Ascending aorta (tissue), 2 donors: ENCODE measurements around the gene RPS14. TPM values are rescaled to one million over a fixed set of nuclear protein-coding genes. Genes with fewer than 3 reads are reported as not detected.
"Not testable (repeated sequence)": the region's sequence is repeated elsewhere in the genome, so short reads cannot be mapped to it uniquely, and the experiment has no call there.

Experiments
- DNase-seq, 2 donors: peaks; one replicate each; pipeline ENCODE4 v3.0.0-alpha.2; 2019; ENCODE audit warnings: low spot score in 2 of 2
- H3K27ac ChIP-seq, 2 donors: fragments of 200-600 bp; sonication (generic); one replicate each; pipeline ENCODE4 v1.5.1; 2016 to 2017; ENCODE audit warnings: mild to moderate bottlenecking in 1 of 2
- H3K27me3 ChIP-seq: fragments of 200-600 bp; sonication (generic); one replicate; pipeline ENCODE4 v1.5.1; 2017
- H3K36me3 ChIP-seq, 2 donors: fragments of 200-600 bp; sonication (generic); one replicate each; pipeline ENCODE4 v1.5.1; 2016
- H3K4me1 ChIP-seq, 2 donors: fragments of 200-600 bp; sonication (generic); one replicate each; pipeline ENCODE4 v1.5.1; 2016 to 2017; ENCODE audit warnings: mild to moderate bottlenecking in 1 of 2
- H3K4me3 ChIP-seq, 2 donors: fragments of 200-600 bp; sonication (generic); one replicate each; pipeline ENCODE4 v1.5.1; 2016 to 2017; ENCODE audit warnings: mild to moderate bottlenecking in 1 of 2
- H3K9me3 ChIP-seq, 2 donors: fragments of 200-600 bp; sonication (generic); one replicate each; pipeline ENCODE4 v1.5.1; 2016
- CTCF ChIP-seq, 3 experiments: fragments of 200-600 bp in 2 of 3; fragments of 450-650 bp in 1 of 3; sonication (generic) in 2 of 3; IDR thresholded peaks; one replicate each; pipeline ENCODE4 v1.5.1; 2016 to 2019; ENCODE audit warnings: antibody characterized with exemption in 3 of 3, mild to moderate bottlenecking in 1 of 3, moderate library complexity in 1 of 3
- intact Hi-C: fragments of 100-400 bp; cut with DNase I; formaldehyde crosslinking; loops from one replicate; pipeline ENCODE4 v1.15.1; 2023
- total RNA-seq: library from RNA; depleted of rRNA; stranded (reverse); fragments of >200 nt; gene quantifications from one replicate; pipeline ENCODE4 v1.1.0, GENCODE V29; 2016

RPS14 gene
- total RNA-seq, 1 donor from 2014 or later, result 1,928 TPM

- Histone ChIP-seq H3K27ac (no peak overlapping the region), H3K4me3 (no peak overlapping the region), H3K27me3 (no peaks in the 10 kb centered on the region), H3K4me1 (no peaks in the 10 kb centered on the region), H3K9me3 (no peaks in the 10 kb centered on the region), H3K36me3 (no peaks in the 10 kb centered on the region)
- TF ChIP-seq CTCF (IDR thresholded peaks at IDR 0.05), result no peak
- intact Hi-C loops, result loop anchor here (5.0 kb wide), 2 partner anchors 33 to 248 kb away; partner anchors contain the start of gene RBM22
- DNase-seq, result no peak
Observed at GRCh38 chr5:150454492-150455229, 5.1 kb upstream of the RPS14 start.

- H3K4me3 ChIP-seq, H3K27ac ChIP-seq, H3K9me3 ChIP-seq, H3K27me3 ChIP-seq, H3K36me3 ChIP-seq, DNase-seq, H3K4me1 ChIP-seq: not testable (repeated sequence)
- intact Hi-C loops, result loop anchor here (5.0 kb wide), 2 partner anchors 33 to 248 kb away; partner anchors contain the start of gene RBM22
Observed at GRCh38 chr5:150454027-150454426, 4.5 kb upstream of the RPS14 start.

GRCh38 chr5:150452914-150453313 lies 3.4 kb upstream of the RPS14 start:
- Histone ChIP-seq H3K27ac (no peak overlapping the region), H3K36me3 (no peaks in the 10 kb centered on the region), H3K9me3 (no peaks in the 10 kb centered on the region), H3K4me3 (no peak overlapping the region), H3K27me3 (no peaks in the 10 kb centered on the region), H3K4me1 (peaks cover 2 to 8% of the 10 kb centered on the region in 2 donors)
- no peak for DNase-seq
- no peak for TF ChIP-seq CTCF (IDR thresholded peaks at IDR 0.05)
- intact Hi-C loops, result loop anchor here (5.0 kb wide), 2 partner anchors 34 to 249 kb away; partner anchors contain the start of gene RBM22

GRCh38 chr5:150451594-150451993 lies 2.1 kb upstream of the RPS14 start:
- intact Hi-C loops, result loop anchor here (5.0 kb wide), 2 partner anchors 36 to 251 kb away; partner anchors contain the start of gene RBM22
- DNase-seq, result no peak
- H3K27ac ChIP-seq, result no peak overlapping the region
- TF ChIP-seq CTCF (IDR thresholded peaks at IDR 0.05), result no peak
- peaks cover 11 to 12% of the 10 kb centered on the region in 2 donors for H3K36me3 ChIP-seq
- H3K9me3 ChIP-seq, result no peaks in the 10 kb centered on the region
- no peak overlapping the region for H3K4me3 ChIP-seq
- peaks cover 4 to 10% of the 10 kb centered on the region in 2 donors for H3K4me1 ChIP-seq
- no peaks in the 10 kb centered on the region for H3K27me3 ChIP-seq

- Histone ChIP-seq H3K9me3 (no peaks in the 10 kb centered on the region), H3K4me1 (peaks cover 4 to 10% of the 10 kb centered on the region in 2 donors), H3K27me3 (no peaks in the 10 kb centered on the region), H3K36me3 (peaks cover 36 to 38% of the 10 kb centered on the region in 2 donors), H3K27ac (peak overlapping the region; percentile 93 to 94), H3K4me3 (peak overlapping the region; percentile 67 to 71)
- intact Hi-C loops, result no loop called here
- TF ChIP-seq CTCF (IDR thresholded peaks at IDR 0.05), result no peak
- no peak for DNase-seq
Observed at GRCh38 chr5:150448952-150449516, 505 bp downstream of the RPS14 start.

GRCh38 chr5:150448334-150448733 lies 1.2 kb downstream of the RPS14 start:
- peaks cover 4 to 10% of the 10 kb centered on the region in 2 donors for H3K4me1 ChIP-seq
- no peak for DNase-seq
- H3K9me3 ChIP-seq, result no peaks in the 10 kb centered on the region
- TF ChIP-seq CTCF (IDR thresholded peaks at IDR 0.05), result no peak
- intact Hi-C loops, result no loop called here
- peak overlapping the region; percentile 93 to 94 for H3K27ac ChIP-seq
- H3K4me3 ChIP-seq, result peak overlapping the region; percentile 67 to 71
- peaks cover 43 to 45% of the 10 kb centered on the region in 2 donors for H3K36me3 ChIP-seq
- no peaks in the 10 kb centered on the region for H3K27me3 ChIP-seq
